K562 treated with DMSO at 1 percent for 48 hours (cell line): ENCODE measurements around the gene TPP1. TPM values are rescaled to one million over a fixed set of nuclear protein-coding genes. Genes with fewer than 3 reads are reported as not detected.

Experiments
- total RNA-seq: library from RNA; unstranded; fragments of 300-600 nt; gene quantifications from 2 replicates; pipeline ENCODE4 v1.2.3, GENCODE V29; 2022; ENCODE audit warnings: low replicate concordance; ENCODE audit errors: extremely low read depth

Gene TPP1
- total RNA-seq = 148 TPM in 1 of 2 replicates, not detected in the other

DNA sequence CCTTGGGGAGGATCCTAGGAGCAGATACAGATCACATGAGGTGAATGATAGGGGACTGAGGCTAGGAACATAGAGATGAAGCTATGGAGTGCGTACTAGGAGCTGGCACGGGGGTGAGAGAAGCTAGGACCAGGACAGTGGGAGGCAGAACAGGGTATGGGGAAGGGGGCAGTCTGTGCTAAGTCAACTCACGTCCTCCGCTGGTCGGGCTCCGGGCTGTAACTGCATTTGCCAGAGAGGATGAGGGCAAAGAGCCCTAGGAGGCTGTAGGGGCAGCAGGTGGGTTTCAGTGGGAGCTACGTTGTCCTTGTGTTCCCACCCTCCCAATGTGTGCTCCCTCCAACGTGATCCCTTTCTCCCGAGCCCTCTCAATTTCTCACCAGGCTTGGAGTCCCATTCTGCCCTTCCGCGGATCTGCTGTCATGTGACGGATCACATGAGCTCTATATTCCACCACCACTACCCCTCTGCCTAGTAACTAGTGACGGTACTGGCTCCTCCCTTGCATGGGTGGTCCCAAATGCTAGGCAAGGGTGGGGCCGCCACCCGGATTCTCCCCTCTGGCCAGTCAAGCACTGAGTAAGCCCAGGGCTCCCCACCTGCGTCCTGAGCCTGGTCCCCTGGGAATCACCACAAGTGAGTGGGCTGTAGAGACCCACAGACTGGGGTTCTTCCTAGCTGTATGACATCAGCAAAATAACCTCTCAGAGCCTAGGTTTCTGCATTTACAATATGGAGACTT lies at the start of gene TPP1:
TPP1 (minus strand) TSS at position 419 of the 742 bp plus-strand sequence; CDS start at position 397, 22 bp downstream.

DNA sequence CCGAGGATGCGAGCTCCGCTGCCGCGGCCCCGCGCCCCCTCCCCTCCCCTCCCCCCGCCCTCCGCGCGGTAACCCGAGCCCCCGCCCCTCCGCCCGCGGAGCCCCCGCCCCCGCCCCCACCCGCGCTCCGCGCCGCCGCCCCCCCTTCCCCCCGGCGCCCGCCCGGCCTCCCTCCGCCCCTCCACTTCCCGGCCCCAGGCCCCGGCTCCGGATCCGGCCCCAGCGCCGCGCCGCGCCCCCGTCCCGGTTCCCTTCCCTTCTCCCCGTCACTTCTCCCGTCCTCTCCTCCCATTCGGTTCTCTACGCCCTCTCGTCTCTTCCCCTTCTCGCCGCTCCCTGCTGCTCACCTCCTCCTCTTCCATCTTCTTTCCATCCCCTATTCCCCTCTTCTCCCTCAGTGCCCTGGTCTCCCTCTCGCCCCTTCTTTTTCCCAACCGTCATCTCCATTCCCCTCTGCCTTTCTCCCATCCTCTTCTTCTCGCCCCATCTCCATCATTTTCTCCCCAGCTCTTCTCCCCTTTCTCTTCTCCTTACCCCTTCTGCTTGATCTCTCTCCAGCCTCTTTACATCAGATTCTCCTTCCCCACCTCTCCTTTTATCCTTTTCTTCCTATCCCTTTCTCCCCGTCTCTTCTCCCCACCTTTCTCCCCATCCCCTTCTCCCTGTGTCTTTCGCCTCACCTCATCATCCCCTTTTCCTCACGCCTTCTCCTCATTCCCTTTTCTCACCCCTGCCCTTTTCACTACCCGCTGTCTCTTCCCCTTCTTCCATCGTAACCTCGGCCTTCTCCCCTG lies 36.8 kb upstream of the TPP1 start, which contains the start of gene DCHS1:
DCHS1 (minus strand) TSS at position 20 of the 794 bp plus-strand sequence. CDS start 14,196 bp downstream, outside the sequence.

DNA sequence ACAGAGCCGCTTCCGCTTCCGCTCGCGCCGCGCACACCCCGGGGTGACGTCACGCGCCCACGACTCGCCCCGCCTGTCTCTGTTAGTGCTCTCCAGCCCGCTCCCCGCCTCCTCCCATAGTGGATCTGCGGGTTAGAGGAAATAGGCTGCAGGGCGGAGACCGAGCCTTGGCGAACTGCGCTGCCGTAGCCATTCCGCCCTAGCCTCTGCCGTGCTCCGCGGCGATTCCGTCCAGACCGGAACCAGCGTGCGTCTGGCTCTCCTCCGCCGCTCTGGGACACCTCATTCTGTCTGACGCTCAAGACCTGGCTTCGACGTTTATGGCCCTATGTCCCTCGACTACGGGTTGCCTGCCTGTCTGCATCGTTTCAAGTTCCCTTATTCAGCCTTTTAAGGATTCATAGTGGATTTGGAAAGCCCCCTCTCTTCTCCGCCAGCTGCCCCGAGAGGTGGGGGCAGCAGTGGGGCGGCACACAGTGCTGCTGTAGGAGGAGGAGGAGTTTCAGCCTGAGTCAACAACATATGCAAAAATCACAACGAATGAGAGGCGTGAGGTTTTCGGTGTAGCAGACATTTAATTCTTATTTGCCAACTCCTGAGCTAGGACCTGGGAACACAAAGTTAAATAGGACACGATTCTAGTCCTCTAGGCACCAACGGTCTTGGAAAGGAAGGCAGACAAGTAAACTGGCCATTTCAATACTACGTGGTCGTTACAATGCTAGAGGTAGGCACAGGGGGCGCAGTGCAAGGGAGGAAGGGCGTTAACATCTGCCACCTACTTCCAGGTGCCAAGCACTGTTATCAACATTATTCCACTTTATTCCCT lies 6.8 kb downstream of the TPP1 start, which contains the start of gene TAF10:
TAF10 (minus strand) TSS at position 4 of the 829 bp plus-strand sequence. CDS start 27 bp downstream, outside the sequence.

DNA sequence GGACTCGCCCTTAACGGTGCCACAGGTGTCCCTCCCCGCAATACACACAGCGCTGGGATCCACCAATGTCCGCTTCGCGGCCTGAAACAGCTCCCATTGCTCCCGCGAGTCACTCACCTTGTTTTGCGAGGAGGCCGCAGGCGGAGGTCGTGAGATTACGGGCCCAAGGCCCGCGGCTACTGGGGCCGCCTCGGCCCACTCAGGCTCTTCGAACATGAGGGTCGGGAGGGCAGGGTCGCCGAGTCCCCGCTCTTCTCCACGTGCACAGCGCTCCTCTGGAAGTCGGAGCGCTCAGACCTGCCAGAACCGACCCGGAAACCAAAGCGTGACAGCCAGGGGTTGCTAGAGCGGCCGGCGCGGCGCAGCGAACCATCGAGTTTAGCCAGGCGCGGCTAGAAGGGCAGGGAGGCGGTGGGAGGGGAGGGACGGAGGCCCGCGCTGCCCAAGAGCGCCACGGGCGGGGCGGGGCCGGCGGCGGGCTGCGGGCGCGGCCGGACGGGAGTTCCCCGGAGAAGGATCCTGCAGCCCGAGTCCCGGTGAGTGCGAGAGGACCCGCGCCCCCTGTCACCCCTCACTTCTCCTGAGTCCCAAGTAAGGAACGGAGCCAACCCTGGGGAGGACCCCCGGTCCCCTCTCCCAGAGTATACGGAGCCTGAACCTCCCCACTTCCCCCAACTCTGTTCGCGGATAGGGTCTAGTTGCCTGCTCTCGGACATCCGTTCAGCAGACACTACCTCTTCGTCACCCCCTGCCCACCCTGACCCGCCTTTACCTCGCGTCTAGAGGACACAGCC lies 15.7 kb downstream of the TPP1 start, which contains the start of the genes ILK and RRP8:
ILK (plus strand) TSS at position 488 of the 794 bp plus-strand sequence. CDS start 498 bp downstream, outside the sequence.
RRP8 (minus strand) TSS at position 330 of the 794 bp plus-strand sequence; CDS start at position 216, 114 bp downstream.

Other genes starting within 250 kb of the TPP1 start
- gene SMPD1, start 228.9 kb downstream of the TPP1 start, total RNA-seq = not detected in 2 replicates
- not detected in 2 replicates for gene APBB1, start 200.3 kb downstream of the TPP1 start, total RNA-seq
- not detected in 2 replicates for gene HPX, start 178.4 kb downstream of the TPP1 start, total RNA-seq
- gene TRIM3, start 145.5 kb downstream of the TPP1 start, total RNA-seq = not detected in 2 replicates
- gene ARFIP2, start 138.1 kb downstream of the TPP1 start, total RNA-seq = not detected in 2 replicates
- not detected in 2 replicates for gene TIMM10B, start 137.9 kb downstream of the TPP1 start, total RNA-seq
- gene DNHD1, start 122.1 kb downstream of the TPP1 start, total RNA-seq = not detected in 2 replicates
- gene RRP8, start 15.8 kb downstream of the TPP1 start, total RNA-seq = not detected in 2 replicates
- 274 TPM in 1 of 2 replicates, not detected in the other for gene ILK, start 15.6 kb downstream of the TPP1 start, total RNA-seq
- gene TAF10, start 7.2 kb downstream of the TPP1 start, total RNA-seq = not detected in 2 replicates
- not detected in 2 replicates for gene DCHS1, start 36.4 kb upstream of the TPP1 start, total RNA-seq
- not detected in 2 replicates for gene MRPL17, start 63.9 kb upstream of the TPP1 start, total RNA-seq
- not detected in 2 replicates for gene OR2AG2, start 152.6 kb upstream of the TPP1 start, total RNA-seq
- not detected in 2 replicates for gene OR2AG1, start 163.6 kb upstream of the TPP1 start, total RNA-seq
- not detected in 2 replicates for gene OR6A2, start 180.3 kb upstream of the TPP1 start, total RNA-seq
- gene OR10A5, start 226.3 kb upstream of the TPP1 start, total RNA-seq = not detected in 2 replicates
- not detected in 2 replicates for gene OR10A2, start 243.6 kb upstream of the TPP1 start, total RNA-seq